NB4 (cell line): ENCODE results near the gene ZSWIM5.

Experiments used
- CTCF ChIP-seq: IDR thresholded peaks from one replicate; pipeline ENCODE4 v1.5.1; 2012; ENCODE audit warnings: low read depth, low read length
- POLR2A ChIP-seq: IDR thresholded peaks from 2 replicates; pipeline ENCODE4 v1.6.1; 2011; ENCODE audit warnings: mild to moderate bottlenecking; ENCODE audit not compliant: insufficient read length; ENCODE audit errors: extremely low read depth

- no peak for TF ChIP-seq CTCF
- TF ChIP-seq POLR2A: no peak
These were observed 217.8 kb downstream of the ZSWIM5 start for GRCh38 chr1:44988531-44989156.
